RWPE1 (cell line): Measurements from ENCODE around the gene HEATR5B.
"Not testable (repeated sequence)": the region's sequence is repeated elsewhere in the genome, so short reads cannot be mapped to it uniquely, and the experiment has no call there.

Source experiments
- CTCF ChIA-PET: fragments of 350-600 bp; sonication (Branson Sonifier 250); formaldehyde crosslinking; extraction: SDS; loops from one replicate; lab custom pipeline; 2021; lab: Yijun Ruan, JAX
- POLR2A ChIA-PET: fragments of 400-600 bp; formaldehyde crosslinking; extraction: SDS; loops from one replicate; lab custom pipeline; 2020; ENCODE audit warnings: antibody characterized with exemption; ENCODE audit not compliant: low non-redundant PET; lab: Yijun Ruan, JAX
- DNase-seq: peaks from one replicate; pipeline ENCODE4 v3.0.0; 2012; ENCODE audit warnings: low spot score
- H3K27ac ChIP-seq: fragments of 450-650 bp; 2 replicates; pipeline ENCODE4 v1.5.1; 2017
- CTCF ChIP-seq: fragments of 450-650 bp; conservative IDR thresholded peaks from 2 replicates; pipeline ENCODE4 v1.5.1; 2017; ENCODE audit warnings: low read depth, mild to moderate bottlenecking

Gene HEATR5B

GRCh38 chr2:37005118-37005868, 78.9 kb downstream of the HEATR5B start:
- POLR2A ChIA-PET, result no interaction called here

GRCh38 chr2:37000988-37001556, 83.1 kb downstream of the HEATR5B start:
- no peak overlapping the region for H3K27ac ChIP-seq
- DNase-seq, result no peak
- ChIA-PET CTCF (interaction anchor here (0.7 to 1.2 kb wide), 3 partner anchors 14 to 179 kb away, joined by 3 to 5 read pairs (median 4); no protein-coding TSS in a partner anchor), POLR2A (no interaction called here)
- TF ChIP-seq CTCF, result no peak

More at GRCh38 chr2:37005118-37005868, 78.9 kb downstream of the HEATR5B start:
- DNase-seq, result no peak
- CTCF ChIA-PET, result no interaction called here
- no peak for TF ChIP-seq CTCF
- no peak overlapping the region for H3K27ac ChIP-seq

- ChIA-PET POLR2A (no interaction called here), CTCF (no interaction called here)
- no peak for TF ChIP-seq CTCF
- peak; percentile 22 for DNase-seq
- no peak overlapping the region for H3K27ac ChIP-seq
Observed at GRCh38 chr2:37000318-37000717, 83.9 kb downstream of the HEATR5B start.

- DNase-seq, POLR2A ChIA-PET, CTCF ChIA-PET: not testable (repeated sequence)
Observed at GRCh38 chr2:36999416-36999815, 84.8 kb downstream of the HEATR5B start.

GRCh38 chr2:36993841-36994620, 90.1 kb downstream of the HEATR5B start:
- CTCF ChIA-PET, result no interaction called here
- POLR2A ChIA-PET, result no interaction called here
- H3K27ac ChIP-seq, result no peak overlapping the region
- no peak for TF ChIP-seq CTCF
- DNase-seq, result no peak

More at GRCh38 chr2:36999416-36999815, 84.8 kb downstream of the HEATR5B start:
- H3K27ac ChIP-seq, result not testable (repeated sequence)

GRCh38 chr2:36988008-36988407, 96.2 kb downstream of the HEATR5B start:
- H3K27ac ChIP-seq, result no peak overlapping the region
- POLR2A ChIA-PET, result no interaction called here
- no peak for TF ChIP-seq CTCF
- CTCF ChIA-PET, result interaction anchor here (0.6 kb wide), 1 partner anchor 10 kb away, joined by 3 read pairs; no protein-coding TSS in a partner anchor
- DNase-seq, result no peak
